ENCODE data around the gene TSFM.

The TSFM gene

GRCh38 chr12:57832966-57833365 lies 50.4 kb downstream of the TSFM start:
- peaks cover 13% of the 10 kb centered on the region for H3K36me3 ChIP-seq (ENCODE audit: control insufficient read depth, insufficient read depth, low read length, severe bottlenecking)
- peak; percentile 29 for DNase-seq (ENCODE audit: low read depth)
- peak overlapping the region; percentile 18 for H3K4me3 ChIP-seq (ENCODE audit: low read length)
- H3K27me3 ChIP-seq (replicated peaks; ENCODE audit: control insufficient read depth, insufficient read depth, low read length): no peaks in the 10 kb centered on the region
- H3K9me3 ChIP-seq (ENCODE audit: control insufficient read depth, low read length): no peaks in the 10 kb centered on the region
- peak overlapping the region; percentile 72 for H3K9ac ChIP-seq (ENCODE audit: low read length)
- H3K4me1 ChIP-seq (ENCODE audit: control insufficient read depth, insufficient read depth, low read length): peaks cover 79% of the 10 kb centered on the region

DNA sequence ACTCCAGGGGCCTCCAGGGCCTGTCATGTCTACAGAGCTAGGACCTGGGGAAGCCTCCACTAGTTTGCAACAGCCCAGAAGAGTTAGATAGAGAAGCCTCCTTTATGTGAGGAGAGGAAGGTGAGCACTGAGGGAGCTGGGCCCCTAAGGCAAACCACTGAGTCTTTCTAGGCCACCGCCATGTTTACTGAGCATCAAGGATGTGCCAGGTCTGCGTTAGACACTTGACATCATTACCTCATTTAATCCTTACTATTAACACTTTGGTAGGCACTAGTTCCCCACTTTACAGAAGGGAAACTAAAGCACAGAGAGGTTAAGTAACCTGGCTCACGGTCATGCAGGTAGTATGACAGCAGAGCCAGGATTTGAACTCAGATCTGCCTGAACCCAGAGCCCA lies 51.1 kb downstream of the TSFM start:
- Histone ChIP-seq H3K9me3 (ENCODE audit: control insufficient read depth, low read length) (no peaks in the 10 kb centered on the region), H3K4me1 (ENCODE audit: control insufficient read depth, insufficient read depth, low read length) (peaks cover 86% of the 10 kb centered on the region), H3K27me3 (replicated peaks; ENCODE audit: control insufficient read depth, insufficient read depth, low read length) (no peaks in the 10 kb centered on the region), H3K4me3 (ENCODE audit: low read length) (no peak overlapping the region), H3K9ac (ENCODE audit: low read length) (no peak overlapping the region), H3K36me3 (ENCODE audit: control insufficient read depth, insufficient read depth, low read length, severe bottlenecking) (peaks cover 7% of the 10 kb centered on the region)
- DNase-seq (ENCODE audit: low read depth): no peak

DNA sequence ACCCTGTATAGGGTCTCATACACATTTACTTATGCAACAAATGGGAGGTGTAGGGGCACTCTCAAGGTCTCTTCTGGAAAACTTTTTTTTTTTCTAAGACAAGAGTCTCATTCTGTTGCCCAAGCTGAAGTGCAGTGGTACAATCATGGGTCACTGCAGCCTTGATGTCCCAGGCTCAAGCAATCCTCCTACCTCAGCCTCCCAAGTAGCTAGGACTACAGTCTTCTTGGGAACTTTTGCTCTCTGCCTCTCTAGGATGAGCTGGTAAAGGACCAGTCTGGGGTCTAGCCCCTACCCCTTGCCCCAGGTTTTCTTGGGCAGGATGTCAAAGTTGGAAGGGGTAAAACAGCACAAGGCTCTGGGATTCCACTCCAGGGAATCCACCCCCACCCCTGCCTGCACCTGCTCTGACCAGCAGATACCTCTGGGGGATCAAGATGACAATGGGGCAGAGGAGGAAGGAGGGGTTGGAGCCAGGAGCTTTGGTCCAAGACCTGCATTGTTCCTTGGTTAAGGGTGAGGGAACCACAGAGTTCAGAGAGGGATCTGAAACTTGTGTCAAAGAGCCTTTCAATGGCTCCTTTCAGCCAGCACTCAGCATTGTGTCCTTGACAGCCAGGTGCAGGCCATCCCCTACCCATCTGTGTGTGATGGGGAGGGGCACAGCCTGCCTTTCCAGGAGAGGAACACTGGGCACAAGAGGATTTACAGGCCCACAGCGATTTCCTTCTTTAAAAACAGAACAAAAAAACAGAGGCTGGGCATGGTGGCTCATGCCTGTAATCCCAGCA lies 51.7 kb downstream of the TSFM start:
- Histone ChIP-seq H3K9me3 (ENCODE audit: control insufficient read depth, low read length) (no peaks in the 10 kb centered on the region), H3K4me3 (ENCODE audit: low read length) (no peak overlapping the region), H3K27me3 (replicated peaks; ENCODE audit: control insufficient read depth, insufficient read depth, low read length) (no peaks in the 10 kb centered on the region), H3K9ac (ENCODE audit: low read length) (no peak overlapping the region), H3K4me1 (ENCODE audit: control insufficient read depth, insufficient read depth, low read length) (peaks cover 90% of the 10 kb centered on the region), H3K36me3 (ENCODE audit: control insufficient read depth, insufficient read depth, low read length, severe bottlenecking) (peaks cover under 1% of the 10 kb centered on the region)
- DNase-seq (ENCODE audit: low read depth): no peak

- Histone ChIP-seq H3K36me3 (ENCODE audit: control insufficient read depth, insufficient read depth, low read length, severe bottlenecking) (no peaks in the 10 kb centered on the region), H3K4me3 (ENCODE audit: low read length) (peak overlapping the region; percentile 56), H3K9ac (ENCODE audit: low read length) (peak overlapping the region; percentile 64), H3K27me3 (replicated peaks; ENCODE audit: control insufficient read depth, insufficient read depth, low read length) (no peaks in the 10 kb centered on the region), H3K9me3 (ENCODE audit: control insufficient read depth, low read length) (no peaks in the 10 kb centered on the region), H3K4me1 (ENCODE audit: control insufficient read depth, insufficient read depth, low read length) (peaks cover 91% of the 10 kb centered on the region)
- peak; percentile 34 for DNase-seq (ENCODE audit: low read depth)
These were observed 53.0 kb downstream of the TSFM start for GRCh38 chr12:57835366-57836288.

DNA sequence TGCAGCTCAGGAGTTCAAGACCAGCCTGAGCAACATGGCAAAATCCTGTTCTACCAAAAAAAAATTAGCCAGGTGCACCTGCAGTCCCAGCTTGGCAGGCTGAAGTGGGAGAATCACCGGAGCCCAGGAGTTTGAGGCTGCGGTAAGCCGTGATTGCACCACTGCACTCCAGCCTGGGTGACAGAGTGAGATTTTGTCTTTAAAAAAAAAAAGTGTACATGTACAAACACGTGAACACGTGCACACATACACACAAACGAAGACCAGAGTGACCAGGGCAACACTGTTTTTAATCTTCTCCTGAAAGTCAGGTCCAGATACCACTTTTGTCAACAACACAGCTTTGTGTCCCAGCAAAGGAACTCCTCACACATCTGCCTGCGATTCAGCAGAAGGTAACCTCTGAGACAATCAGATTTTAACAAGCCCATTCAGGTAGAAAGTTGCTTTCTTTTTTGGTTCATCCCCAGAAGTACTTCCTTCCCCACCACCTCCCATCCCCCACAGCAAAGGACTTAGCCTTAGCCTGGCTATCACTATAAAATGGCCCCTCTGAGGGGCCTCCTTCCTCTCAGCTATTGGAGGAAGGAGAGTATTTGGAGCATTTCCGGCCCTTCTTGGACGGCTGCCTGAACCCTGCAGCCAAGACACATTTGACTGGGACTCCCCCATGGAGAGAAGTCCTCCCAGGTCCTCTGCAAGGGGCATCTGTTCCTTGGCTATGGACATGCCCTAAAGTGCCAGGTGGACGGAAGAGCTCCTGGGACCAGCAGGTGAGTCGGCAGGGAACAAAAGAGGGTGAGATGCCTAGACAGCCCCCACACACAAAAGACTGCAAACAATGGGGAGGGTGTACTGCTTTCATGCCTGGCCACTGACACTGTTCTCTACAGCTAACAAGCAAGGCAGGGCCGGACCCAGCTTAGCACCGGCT lies 54.1 kb downstream of the TSFM start:
- Histone ChIP-seq H3K27me3 (replicated peaks; ENCODE audit: control insufficient read depth, insufficient read depth, low read length) (no peaks in the 10 kb centered on the region), H3K9me3 (ENCODE audit: control insufficient read depth, low read length) (no peaks in the 10 kb centered on the region), H3K4me1 (ENCODE audit: control insufficient read depth, insufficient read depth, low read length) (peaks cover 94% of the 10 kb centered on the region), H3K9ac (ENCODE audit: low read length) (peak overlapping the region; percentile 64), H3K36me3 (ENCODE audit: control insufficient read depth, insufficient read depth, low read length, severe bottlenecking) (no peaks in the 10 kb centered on the region), H3K4me3 (ENCODE audit: low read length) (peak overlapping the region; percentile 56)
- DNase-seq (ENCODE audit: low read depth): peak; percentile 92

DNA sequence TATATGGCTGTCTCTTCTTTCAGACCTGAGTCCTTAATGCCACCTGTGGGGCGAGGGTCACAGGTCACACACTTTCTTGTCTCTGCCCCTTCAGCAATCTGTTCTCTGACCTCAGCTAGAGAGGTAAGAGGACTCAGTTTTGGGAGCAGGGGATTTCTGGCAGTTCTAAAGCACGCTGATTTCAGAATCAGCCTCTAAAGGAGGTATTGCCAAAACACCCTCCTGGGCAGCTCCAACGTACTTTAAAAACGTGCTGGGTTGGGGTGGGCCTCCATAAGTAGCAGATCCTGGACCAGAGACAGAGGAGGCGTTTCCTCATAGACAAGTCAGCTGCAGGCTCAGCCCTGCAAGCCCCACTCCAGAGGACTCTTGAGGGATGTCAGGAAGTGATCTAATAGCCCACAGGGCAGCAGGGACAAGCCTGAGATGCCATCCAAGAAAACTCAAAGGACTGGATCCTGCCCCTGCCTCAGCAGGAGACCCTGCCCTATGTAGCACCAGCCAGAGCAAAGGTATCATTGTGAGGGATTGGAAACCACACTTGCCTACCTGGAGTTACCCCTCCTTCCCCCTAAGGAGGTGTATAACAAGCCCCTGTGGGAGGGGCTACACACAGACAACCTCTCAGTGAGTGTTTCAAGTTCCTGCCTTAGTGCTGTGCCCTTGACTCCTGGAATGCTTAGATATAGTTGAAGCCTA lies 55.4 kb downstream of the TSFM start:
- Histone ChIP-seq H3K4me3 (ENCODE audit: low read length) (peak overlapping the region; percentile 47), H3K4me1 (ENCODE audit: control insufficient read depth, insufficient read depth, low read length) (peaks cover 94% of the 10 kb centered on the region), H3K27me3 (replicated peaks; ENCODE audit: control insufficient read depth, insufficient read depth, low read length) (no peaks in the 10 kb centered on the region), H3K9ac (ENCODE audit: low read length) (peak overlapping the region; percentile 21), H3K9me3 (ENCODE audit: control insufficient read depth, low read length) (no peaks in the 10 kb centered on the region), H3K36me3 (ENCODE audit: control insufficient read depth, insufficient read depth, low read length, severe bottlenecking) (no peaks in the 10 kb centered on the region)
- DNase-seq (ENCODE audit: low read depth): peak; percentile 64

- H3K9me3 ChIP-seq (ENCODE audit: control insufficient read depth, low read length): no peaks in the 10 kb centered on the region
- peak overlapping the region; percentile 47 for H3K4me3 ChIP-seq (ENCODE audit: low read length)
- no peak for DNase-seq (ENCODE audit: low read depth)
- peaks cover 94% of the 10 kb centered on the region for H3K4me1 ChIP-seq (ENCODE audit: control insufficient read depth, insufficient read depth, low read length)
- H3K36me3 ChIP-seq (ENCODE audit: control insufficient read depth, insufficient read depth, low read length, severe bottlenecking): no peaks in the 10 kb centered on the region
- H3K27me3 ChIP-seq (replicated peaks; ENCODE audit: control insufficient read depth, insufficient read depth, low read length): no peaks in the 10 kb centered on the region
- H3K9ac ChIP-seq (ENCODE audit: low read length): peak overlapping the region; percentile 21
These were observed 56.2 kb downstream of the TSFM start for GRCh38 chr12:57838594-57839302.

GRCh38 chr12:57839996-57840395 lies 57.4 kb downstream of the TSFM start:
- H3K27me3 ChIP-seq (replicated peaks; ENCODE audit: control insufficient read depth, insufficient read depth, low read length): no peaks in the 10 kb centered on the region
- DNase-seq (ENCODE audit: low read depth): no peak
- H3K4me3 ChIP-seq (ENCODE audit: low read length): no peak overlapping the region
- H3K9ac ChIP-seq (ENCODE audit: low read length): peak overlapping the region; percentile 30
- H3K4me1 ChIP-seq (ENCODE audit: control insufficient read depth, insufficient read depth, low read length): peaks cover 91% of the 10 kb centered on the region
- no peaks in the 10 kb centered on the region for H3K9me3 ChIP-seq (ENCODE audit: control insufficient read depth, low read length)
- no peaks in the 10 kb centered on the region for H3K36me3 ChIP-seq (ENCODE audit: control insufficient read depth, insufficient read depth, low read length, severe bottlenecking)

GRCh38 chr12:57840726-57841125 lies 58.1 kb downstream of the TSFM start:
- H3K36me3 ChIP-seq (ENCODE audit: control insufficient read depth, insufficient read depth, low read length, severe bottlenecking): no peaks in the 10 kb centered on the region
- H3K4me1 ChIP-seq (ENCODE audit: control insufficient read depth, insufficient read depth, low read length): peaks cover 86% of the 10 kb centered on the region
- H3K4me3 ChIP-seq (ENCODE audit: low read length): no peak overlapping the region
- peak; percentile 54 for DNase-seq (ENCODE audit: low read depth)
- H3K27me3 ChIP-seq (replicated peaks; ENCODE audit: control insufficient read depth, insufficient read depth, low read length): no peaks in the 10 kb centered on the region
- no peaks in the 10 kb centered on the region for H3K9me3 ChIP-seq (ENCODE audit: control insufficient read depth, low read length)
- peak overlapping the region; percentile 50 for H3K9ac ChIP-seq (ENCODE audit: low read length)

- Histone ChIP-seq H3K36me3 (ENCODE audit: control insufficient read depth, insufficient read depth, low read length, severe bottlenecking) (no peaks in the 10 kb centered on the region), H3K9ac (ENCODE audit: low read length) (peak overlapping the region; percentile 50), H3K9me3 (ENCODE audit: control insufficient read depth, low read length) (no peaks in the 10 kb centered on the region), H3K4me3 (ENCODE audit: low read length) (peak overlapping the region; percentile 92), H3K27me3 (replicated peaks; ENCODE audit: control insufficient read depth, insufficient read depth, low read length) (no peaks in the 10 kb centered on the region), H3K4me1 (ENCODE audit: control insufficient read depth, insufficient read depth, low read length) (peaks cover 79% of the 10 kb centered on the region)
- no peak for DNase-seq (ENCODE audit: low read depth)
These were observed 58.9 kb downstream of the TSFM start for GRCh38 chr12:57841445-57841844.

Data from adipocyte (in vitro differentiated cells).